IMR-90 (cell line): ENCODE data around the gene OGA.

ENCODE experiments used
- CHD1 ChIP-seq: IDR thresholded peaks from 2 replicates; pipeline ENCODE4 v1.6.1; 2012; ENCODE audit warnings: low read depth, low read length, improper control_type of control experiment
- MAZ ChIP-seq: IDR thresholded peaks from 2 replicates; pipeline ENCODE4 v1.6.1; 2012; ENCODE audit warnings: low read depth, mild to moderate bottlenecking, low read length, improper control_type of control experiment, moderate library complexity, borderline replicate concordance
- MXI1 ChIP-seq: IDR thresholded peaks from 2 replicates; pipeline ENCODE4 v1.6.1; 2012; ENCODE audit warnings: low read depth, mild to moderate bottlenecking, low read length, moderate library complexity, borderline replicate concordance
- NFE2L2 ChIP-seq: fragments of 150-350 bp; IDR thresholded peaks from 2 replicates; pipeline ENCODE4 v1.6.1; 2016; ENCODE audit warnings: low read depth, mild to moderate bottlenecking, low read length
- POLR2A ChIP-seq: IDR thresholded peaks from 2 replicates; pipeline ENCODE4 v1.6.1; 2012; ENCODE audit warnings: mild to moderate bottlenecking, low read depth, low read length
- SMC3 ChIP-seq: fragments of 150-350 bp; IDR thresholded peaks from 2 replicates; pipeline ENCODE4 v1.6.1; 2016; ENCODE audit warnings: low read depth, mild to moderate bottlenecking, antibody characterized with exemption, low read length, moderate library complexity
- TF ChIP-seq, protein P1 (sequence below): conservative IDR thresholded peaks from 2 replicates; pipeline ENCODE4 v1.5.1; 2012; ENCODE audit warnings: mild to moderate bottlenecking, low read depth, low read length, improper control_type of control experiment
- TF ChIP-seq, protein P2 (sequence below): fragments of 150-350 bp; IDR thresholded peaks from 2 replicates; pipeline ENCODE4 v1.6.1; 2017; ENCODE audit warnings: mild to moderate bottlenecking, antibody characterized with exemption, low read length, low read depth

DNA sequence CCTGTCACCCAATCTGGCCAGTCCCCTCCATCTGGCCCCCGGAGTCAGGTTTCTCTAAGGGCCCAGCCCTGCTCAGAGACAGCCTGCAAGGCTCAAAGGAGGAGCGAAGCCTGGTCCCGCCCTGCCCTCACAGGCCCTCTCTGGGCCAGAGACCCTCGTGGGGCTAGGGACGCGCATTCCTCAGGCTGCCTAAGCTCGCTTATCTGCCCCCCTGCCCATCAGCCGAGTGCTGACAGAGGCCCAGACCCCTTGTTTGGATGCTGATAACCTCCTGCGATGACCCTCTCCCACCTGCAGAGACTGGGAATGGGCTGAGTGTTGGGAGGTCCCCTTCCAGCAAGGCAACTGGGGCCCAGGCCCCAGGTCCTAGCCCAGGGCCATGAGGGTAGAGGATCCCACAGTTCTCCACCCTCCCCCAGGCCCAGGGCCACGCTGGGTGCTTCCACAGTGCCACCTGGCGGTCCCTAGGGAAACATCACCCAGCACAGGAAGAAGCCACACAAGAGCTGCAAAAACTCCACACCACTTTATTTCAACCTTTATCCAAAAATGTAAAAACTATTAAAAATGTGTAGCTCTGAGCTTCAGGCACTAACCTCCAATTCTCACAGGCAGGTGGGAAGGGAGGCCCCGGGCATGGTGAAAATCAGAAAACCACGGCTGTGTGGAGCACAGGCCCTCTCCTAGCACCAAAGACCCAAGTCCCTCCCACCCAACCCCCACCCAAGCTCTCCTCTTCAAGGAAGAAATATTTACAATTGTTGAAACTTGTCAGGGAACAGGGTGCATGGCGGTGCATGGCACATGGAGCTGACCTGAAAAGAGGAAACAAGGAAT, 37.2 kb downstream of the OGA start:
- TF ChIP-seq, protein P1, sequence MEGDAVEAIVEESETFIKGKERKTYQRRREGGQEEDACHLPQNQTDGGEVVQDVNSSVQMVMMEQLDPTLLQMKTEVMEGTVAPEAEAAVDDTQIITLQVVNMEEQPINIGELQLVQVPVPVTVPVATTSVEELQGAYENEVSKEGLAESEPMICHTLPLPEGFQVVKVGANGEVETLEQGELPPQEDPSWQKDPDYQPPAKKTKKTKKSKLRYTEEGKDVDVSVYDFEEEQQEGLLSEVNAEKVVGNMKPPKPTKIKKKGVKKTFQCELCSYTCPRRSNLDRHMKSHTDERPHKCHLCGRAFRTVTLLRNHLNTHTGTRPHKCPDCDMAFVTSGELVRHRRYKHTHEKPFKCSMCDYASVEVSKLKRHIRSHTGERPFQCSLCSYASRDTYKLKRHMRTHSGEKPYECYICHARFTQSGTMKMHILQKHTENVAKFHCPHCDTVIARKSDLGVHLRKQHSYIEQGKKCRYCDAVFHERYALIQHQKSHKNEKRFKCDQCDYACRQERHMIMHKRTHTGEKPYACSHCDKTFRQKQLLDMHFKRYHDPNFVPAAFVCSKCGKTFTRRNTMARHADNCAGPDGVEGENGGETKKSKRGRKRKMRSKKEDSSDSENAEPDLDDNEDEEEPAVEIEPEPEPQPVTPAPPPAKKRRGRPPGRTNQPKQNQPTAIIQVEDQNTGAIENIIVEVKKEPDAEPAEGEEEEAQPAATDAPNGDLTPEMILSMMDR, result peak; percentile 93
- TF ChIP-seq MAZ (no peak; the same call in 1 of the 2 replicates), POLR2A (no peak), NFE2L2 (no peak), CHD1 (no peak), MXI1 (no peak), SMC3 (peak; percentile 89)
- TF ChIP-seq, protein P2, sequence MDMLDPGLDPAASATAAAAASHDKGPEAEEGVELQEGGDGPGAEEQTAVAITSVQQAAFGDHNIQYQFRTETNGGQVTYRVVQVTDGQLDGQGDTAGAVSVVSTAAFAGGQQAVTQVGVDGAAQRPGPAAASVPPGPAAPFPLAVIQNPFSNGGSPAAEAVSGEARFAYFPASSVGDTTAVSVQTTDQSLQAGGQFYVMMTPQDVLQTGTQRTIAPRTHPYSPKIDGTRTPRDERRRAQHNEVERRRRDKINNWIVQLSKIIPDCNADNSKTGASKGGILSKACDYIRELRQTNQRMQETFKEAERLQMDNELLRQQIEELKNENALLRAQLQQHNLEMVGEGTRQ, result no peak
